Keratinocyte (primary cell): ENCODE measurements around the gene C20orf144. TPM values are rescaled to one million over a fixed set of nuclear protein-coding genes. Genes with fewer than 3 reads are reported as not detected.

Experiments
- DNase-seq: peaks from one replicate; pipeline ENCODE4 v3.0.0-alpha.2; 2011; ENCODE audit warnings: low read depth, missing footprints, low spot score
- FAIRE-seq: peaks from 2 replicates; lab custom pipeline; 2011; peaks lifted over from hg19 to GRCh38; lab: Jason Lieb, UNC
- H2AFZ ChIP-seq: 2 replicates; pipeline ENCODE4 v1.6.0; 2012; ENCODE audit warnings: low read length, control low read depth, inconsistent platforms; ENCODE audit not compliant: control insufficient read depth
- H3K27ac ChIP-seq: 2 replicates; pipeline ENCODE4 v1.5.1; 2011; ENCODE audit warnings: low read length; ENCODE audit not compliant: control insufficient read depth, insufficient read depth
- H3K27me3 ChIP-seq: 3 replicates; pipeline ENCODE4 v1.6.0; 2011; ENCODE audit warnings: low read length; ENCODE audit not compliant: control insufficient read depth, insufficient read depth; ENCODE audit errors: extremely low read depth
- H3K36me3 ChIP-seq, 2 experiments: 2 replicates in 1 of 2; 3 replicates in 1 of 2; pipeline ENCODE4 v1.5.1; 2011; ENCODE audit warnings: low read length in 2 of 2, mild to moderate bottlenecking in 1 of 2; ENCODE audit not compliant: control insufficient read depth in 2 of 2, insufficient read depth in 2 of 2; ENCODE audit errors: extremely low read depth in 1 of 2
- H3K4me1 ChIP-seq: 3 replicates; pipeline ENCODE4 v1.5.1; 2011; ENCODE audit warnings: low read length; ENCODE audit not compliant: control insufficient read depth, insufficient read depth; ENCODE audit errors: extremely low read depth
- H3K4me2 ChIP-seq: 3 replicates; pipeline ENCODE4 v1.6.0; 2011; ENCODE audit warnings: low read depth, low read length; ENCODE audit not compliant: control insufficient read depth, insufficient read depth; ENCODE audit errors: extremely low read depth
- H3K4me3 ChIP-seq, 3 experiments: fragments of 200-600 bp in 1 of 3; sonication (generic) in 1 of 3; 2 replicates in 2 of 3; 3 replicates in 1 of 3; pipeline ENCODE4 v1.5.1; 2011 to 2016; ENCODE audit warnings: low read length in 3 of 3, mild to moderate bottlenecking in 3 of 3, control low read depth in 2 of 3, inconsistent platforms in 1 of 3, low read depth in 1 of 3, mixed read lengths in 1 of 3, mixed run types in 1 of 3, moderate library complexity in 1 of 3; ENCODE audit not compliant: control insufficient read depth in 2 of 3, insufficient read depth in 2 of 3; ENCODE audit errors: extremely low read depth in 1 of 3
- H3K79me2 ChIP-seq: 2 replicates; pipeline ENCODE4 v1.6.0; 2012; ENCODE audit warnings: low read length; ENCODE audit not compliant: control insufficient read depth, insufficient read depth
- H3K9ac ChIP-seq: 3 replicates; pipeline ENCODE4 v1.6.0; 2011; ENCODE audit warnings: low read length; ENCODE audit not compliant: control insufficient read depth, insufficient read depth; ENCODE audit errors: extremely low read depth
- H3K9me1 ChIP-seq: 3 replicates; pipeline ENCODE4 v1.6.0; 2011; ENCODE audit warnings: low read length; ENCODE audit not compliant: control insufficient read depth, insufficient read depth; ENCODE audit errors: extremely low read depth
- H3K9me3 ChIP-seq: 2 replicates; pipeline ENCODE4 v1.5.1; 2012; ENCODE audit warnings: low read depth, low read length; ENCODE audit not compliant: control insufficient read depth
- H4K20me1 ChIP-seq: 3 replicates; pipeline ENCODE4 v1.6.0; 2011; ENCODE audit warnings: low read length; ENCODE audit not compliant: control insufficient read depth, insufficient read depth; ENCODE audit errors: extremely low read depth
- EZH2 ChIP-seq: IDR thresholded peaks from one replicate; pipeline ENCODE4 v1.6.1; 2012; ENCODE audit warnings: inconsistent platforms, mild to moderate bottlenecking, low read length, moderate library complexity
- dilution Hi-C: fragments of 300-500 bp; cut with MboI; formaldehyde crosslinking; loops from one replicate; pipeline ENCODE4 v1.7.0; 2020; ENCODE audit warnings: low sequenced_read_pairs; ENCODE audit not compliant: extremely low pct_ligation_motif_present
- polyA plus RNA-seq, 5 experiments: library from polyadenylated mRNA; depleted of rRNA in 3 of 5; stranded (reverse) in 3 of 5; stranded (forward) in 1 of 5; unstranded in 1 of 5; fragments of >200 nt; gene quantifications; 1 replicate in 1 of 5; 2 replicates in 3 of 5; 3 replicates in 1 of 5; pipeline versions ENCODE4 v1.2.1 to v1.2.3, GENCODE V29; 2011 to 2012; ENCODE audit warnings: missing spikeins in 2 of 5, low read depth in 1 of 5, low replicate concordance in 1 of 5
- TF ChIP-seq, protein P1 (sequence below), 3 experiments: IDR thresholded peaks in 1 of 3; conservative IDR thresholded peaks in 1 of 3; optimal IDR thresholded peaks in 1 of 3; 2 replicates in 2 of 3; 3 replicates in 1 of 3; pipeline versions ENCODE3 to v1.5.1; 2011; ENCODE audit warnings: low read length in 3 of 3, mild to moderate bottlenecking in 3 of 3, moderate library complexity in 2 of 3, control low read depth in 1 of 3, inconsistent platforms in 1 of 3; ENCODE audit not compliant: insufficient read depth in 2 of 3; ENCODE audit errors: extremely low read depth in 1 of 3

C20orf144 gene
- polyA plus RNA-seq, 1 donor (not counting 4 experiments of a cell fraction or from before 2014, with no cell fraction given) = 0.03 TPM

DNA sequence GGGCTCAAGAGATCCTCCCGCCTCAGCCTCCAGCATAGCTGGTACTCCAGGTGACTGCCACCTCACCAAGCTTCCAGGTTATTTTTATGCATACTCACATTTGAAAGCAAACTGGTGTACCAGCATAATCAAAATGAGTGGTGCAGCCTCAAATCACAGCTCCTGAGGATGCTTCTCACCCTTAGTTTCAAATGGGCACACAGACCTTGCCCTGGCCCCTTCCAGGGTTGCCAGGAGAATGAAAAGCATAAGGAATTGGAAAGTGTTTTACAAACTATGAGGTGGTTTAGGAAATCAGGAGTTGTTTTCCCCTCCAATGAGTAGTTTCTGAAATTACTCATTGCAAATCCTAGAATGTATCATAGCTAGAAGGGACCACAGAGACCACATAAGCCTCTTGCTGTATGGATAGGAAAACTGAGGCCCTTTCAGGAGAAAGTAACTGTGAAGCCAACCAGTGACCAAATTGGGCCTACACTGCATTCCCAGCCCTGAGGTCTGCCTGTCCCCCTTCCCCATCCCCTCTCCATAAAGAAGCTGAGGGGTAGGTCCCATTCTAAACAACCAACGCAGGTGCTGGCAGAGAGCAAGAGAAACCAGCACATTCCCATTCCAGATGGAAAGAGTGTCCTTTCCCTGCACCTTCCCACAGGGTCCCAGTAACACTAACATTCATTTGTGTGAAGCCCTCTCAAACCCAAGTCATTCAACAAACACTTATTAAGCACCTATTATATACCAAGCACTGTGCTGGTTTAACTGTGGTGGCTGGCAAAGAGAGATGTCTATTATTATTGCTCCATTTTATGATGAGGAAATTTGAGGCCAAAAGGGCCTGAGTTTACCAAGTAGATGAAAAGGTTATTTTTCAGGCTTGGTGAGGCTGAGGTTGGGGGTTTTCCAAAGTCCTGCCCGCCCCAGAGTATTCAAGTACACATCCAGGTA is 26.1 kb downstream of the C20orf144 start:
- no peaks in the 10 kb centered on the region for H3K9me3 ChIP-seq
- no peaks in the 10 kb centered on the region for H3K9me1 ChIP-seq
- H3K36me3 ChIP-seq = no peaks in the 10 kb centered on the region
- H3K4me1 ChIP-seq = peaks cover 13% of the 10 kb centered on the region
- no peak for DNase-seq
- H3K79me2 ChIP-seq = peaks cover 12% of the 10 kb centered on the region
- no peaks in the 10 kb centered on the region for H3K27me3 ChIP-seq
- H3K27ac ChIP-seq = no peak overlapping the region
- TF ChIP-seq EZH2 = no peak
- TF ChIP-seq, protein P1, sequence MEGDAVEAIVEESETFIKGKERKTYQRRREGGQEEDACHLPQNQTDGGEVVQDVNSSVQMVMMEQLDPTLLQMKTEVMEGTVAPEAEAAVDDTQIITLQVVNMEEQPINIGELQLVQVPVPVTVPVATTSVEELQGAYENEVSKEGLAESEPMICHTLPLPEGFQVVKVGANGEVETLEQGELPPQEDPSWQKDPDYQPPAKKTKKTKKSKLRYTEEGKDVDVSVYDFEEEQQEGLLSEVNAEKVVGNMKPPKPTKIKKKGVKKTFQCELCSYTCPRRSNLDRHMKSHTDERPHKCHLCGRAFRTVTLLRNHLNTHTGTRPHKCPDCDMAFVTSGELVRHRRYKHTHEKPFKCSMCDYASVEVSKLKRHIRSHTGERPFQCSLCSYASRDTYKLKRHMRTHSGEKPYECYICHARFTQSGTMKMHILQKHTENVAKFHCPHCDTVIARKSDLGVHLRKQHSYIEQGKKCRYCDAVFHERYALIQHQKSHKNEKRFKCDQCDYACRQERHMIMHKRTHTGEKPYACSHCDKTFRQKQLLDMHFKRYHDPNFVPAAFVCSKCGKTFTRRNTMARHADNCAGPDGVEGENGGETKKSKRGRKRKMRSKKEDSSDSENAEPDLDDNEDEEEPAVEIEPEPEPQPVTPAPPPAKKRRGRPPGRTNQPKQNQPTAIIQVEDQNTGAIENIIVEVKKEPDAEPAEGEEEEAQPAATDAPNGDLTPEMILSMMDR (optimal IDR thresholded peaks at IDR 0.05 in 1 of 3, IDR thresholded peaks at IDR 0.05 in 1 of 3, conservative IDR thresholded peaks at IDR 0.05 in 1 of 3; ENCODE audit: extremely low read depth in 1 of 3, insufficient read depth in 2 of 3, low read length in 3 of 3) = no peak
- no peak overlapping the region for H2AFZ ChIP-seq
- no peak overlapping the region for H3K4me2 ChIP-seq
- H4K20me1 ChIP-seq = no peaks in the 10 kb centered on the region
- H3K4me3 ChIP-seq = no peak overlapping the region
- no peak for FAIRE-seq
- no peak overlapping the region for H3K9ac ChIP-seq
- dilution Hi-C loops = no loop called here

DNA sequence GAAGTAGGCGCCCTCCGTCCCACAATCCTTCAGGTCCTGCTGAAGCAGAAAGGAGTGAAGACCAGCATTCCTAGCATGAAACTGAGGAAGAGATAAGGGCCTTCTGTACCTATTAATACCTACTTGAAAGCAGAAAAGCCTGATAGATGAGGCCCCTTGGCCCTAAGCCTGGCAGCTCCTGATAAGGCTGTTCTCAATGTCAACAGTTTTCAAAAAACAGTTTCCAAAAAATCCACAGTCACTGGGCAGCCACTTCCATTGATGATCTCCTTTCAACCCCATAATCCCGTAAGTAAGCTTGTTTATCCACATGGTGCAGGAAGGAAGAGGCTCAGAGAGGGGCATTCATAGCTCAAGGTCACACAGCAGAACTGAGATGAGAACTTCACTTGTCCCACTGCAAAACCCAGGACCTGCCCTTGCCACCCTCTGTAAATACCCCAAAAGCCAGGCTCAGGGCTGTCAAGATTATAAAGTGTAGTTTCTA is 26.9 kb downstream of the C20orf144 start:
- Histone ChIP-seq H3K79me2 (peaks cover 12% of the 10 kb centered on the region), H3K4me1 (peaks cover 13% of the 10 kb centered on the region), H3K9ac (no peak overlapping the region), H3K27me3 (no peaks in the 10 kb centered on the region), H3K27ac (no peak overlapping the region), H3K4me2 (no peak overlapping the region), H4K20me1 (no peaks in the 10 kb centered on the region), H2AFZ (no peak overlapping the region), H3K9me3 (no peaks in the 10 kb centered on the region), H3K9me1 (no peaks in the 10 kb centered on the region), H3K36me3 (no peaks in the 10 kb centered on the region), H3K4me3 (no peak overlapping the region)
- dilution Hi-C loops = no loop called here
- FAIRE-seq (no peak), DNase-seq (no peak)
- TF ChIP-seq, protein P1 (optimal IDR thresholded peaks at IDR 0.05 in 1 of 3, IDR thresholded peaks at IDR 0.05 in 1 of 3, conservative IDR thresholded peaks at IDR 0.05 in 1 of 3; ENCODE audit: extremely low read depth in 1 of 3, insufficient read depth in 2 of 3, low read length in 3 of 3) = no peak
- TF ChIP-seq EZH2 = no peak
